Measurements from ENCODE around the gene SEMA4D.

DNA sequence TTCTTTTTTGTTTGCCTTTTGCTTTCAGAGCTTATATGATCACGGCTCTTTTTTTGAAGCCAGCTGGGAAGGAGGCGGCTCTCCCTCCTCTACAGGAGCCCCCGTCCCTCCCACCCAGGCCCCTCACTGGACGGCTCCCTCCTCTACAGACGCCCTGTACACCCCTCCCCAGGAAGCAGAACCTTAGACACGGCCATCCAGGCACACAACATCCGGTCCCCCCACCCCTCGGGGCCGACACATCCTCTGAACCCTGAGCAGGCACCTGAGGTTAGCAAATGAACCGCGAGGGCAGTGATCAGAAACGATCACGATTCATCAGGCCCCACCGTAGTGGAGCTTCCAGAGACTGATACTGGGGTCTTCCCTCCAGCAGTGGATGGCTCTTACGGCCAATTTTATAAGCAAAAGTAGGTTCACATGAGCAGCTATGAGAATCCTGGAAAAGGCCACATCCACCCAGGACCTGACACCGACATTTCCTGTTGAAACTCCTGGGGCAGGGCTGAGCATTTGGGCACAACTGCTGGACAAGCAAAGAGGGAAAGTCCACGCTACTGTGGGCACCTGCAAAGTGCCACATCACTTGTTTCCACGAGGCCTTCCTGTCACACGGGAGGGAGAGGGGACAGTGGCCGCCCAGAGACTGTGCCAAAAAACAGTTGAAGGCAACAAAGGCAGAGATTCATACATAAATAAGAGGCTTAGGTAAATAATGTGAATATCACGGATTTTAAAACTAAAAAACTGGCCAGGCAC, 78.9 kb downstream of the SEMA4D start:
- no peak for TF ChIP-seq CTCF (IDR thresholded peaks at IDR 0.05)
- TF ChIP-seq ZFX (IDR thresholded peaks at IDR 0.05; ENCODE audit: borderline replicate concordance) = no peak
